Suprapubic skin (tissue), 3 donors: Measurements from ENCODE around the gene FLAD1.

Source experiments
- POLR2A ChIP-seq, 2 donors: fragments of 450-650 bp; IDR thresholded peaks; one replicate each; pipeline ENCODE4 v1.6.1; 2017; ENCODE audit warnings: antibody characterized with exemption in 2 of 2, mild to moderate bottlenecking in 2 of 2, moderate library complexity in 2 of 2
- TF ChIP-seq, protein P1 (sequence below), 2 donors: fragments of 200-600 bp in 1 of 2; fragments of 450-650 bp in 1 of 2; sonication (generic) in 1 of 2; IDR thresholded peaks; one replicate each; pipeline ENCODE4 v1.5.1; 2016 to 2019; ENCODE audit warnings: antibody characterized with exemption in 2 of 2, mild to moderate bottlenecking in 1 of 2, moderate library complexity in 1 of 2

GRCh38 chr1:154940651-154941194 is 42.4 kb upstream of the FLAD1 start:
- TF ChIP-seq, protein P1, sequence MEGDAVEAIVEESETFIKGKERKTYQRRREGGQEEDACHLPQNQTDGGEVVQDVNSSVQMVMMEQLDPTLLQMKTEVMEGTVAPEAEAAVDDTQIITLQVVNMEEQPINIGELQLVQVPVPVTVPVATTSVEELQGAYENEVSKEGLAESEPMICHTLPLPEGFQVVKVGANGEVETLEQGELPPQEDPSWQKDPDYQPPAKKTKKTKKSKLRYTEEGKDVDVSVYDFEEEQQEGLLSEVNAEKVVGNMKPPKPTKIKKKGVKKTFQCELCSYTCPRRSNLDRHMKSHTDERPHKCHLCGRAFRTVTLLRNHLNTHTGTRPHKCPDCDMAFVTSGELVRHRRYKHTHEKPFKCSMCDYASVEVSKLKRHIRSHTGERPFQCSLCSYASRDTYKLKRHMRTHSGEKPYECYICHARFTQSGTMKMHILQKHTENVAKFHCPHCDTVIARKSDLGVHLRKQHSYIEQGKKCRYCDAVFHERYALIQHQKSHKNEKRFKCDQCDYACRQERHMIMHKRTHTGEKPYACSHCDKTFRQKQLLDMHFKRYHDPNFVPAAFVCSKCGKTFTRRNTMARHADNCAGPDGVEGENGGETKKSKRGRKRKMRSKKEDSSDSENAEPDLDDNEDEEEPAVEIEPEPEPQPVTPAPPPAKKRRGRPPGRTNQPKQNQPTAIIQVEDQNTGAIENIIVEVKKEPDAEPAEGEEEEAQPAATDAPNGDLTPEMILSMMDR (IDR thresholded peaks at IDR 0.05) = no peak
- no peak for TF ChIP-seq POLR2A (IDR thresholded peaks at IDR 0.05)
